Measurements from ENCODE around the gene RAB37. TPM values are rescaled to one million over a fixed set of nuclear protein-coding genes. Genes with fewer than 3 reads are reported as not detected.

Gene RAB37
- total RNA-seq, 4 donors from 2014 or later: 1.2 to 5.1 (median 2.0) TPM

DNA sequence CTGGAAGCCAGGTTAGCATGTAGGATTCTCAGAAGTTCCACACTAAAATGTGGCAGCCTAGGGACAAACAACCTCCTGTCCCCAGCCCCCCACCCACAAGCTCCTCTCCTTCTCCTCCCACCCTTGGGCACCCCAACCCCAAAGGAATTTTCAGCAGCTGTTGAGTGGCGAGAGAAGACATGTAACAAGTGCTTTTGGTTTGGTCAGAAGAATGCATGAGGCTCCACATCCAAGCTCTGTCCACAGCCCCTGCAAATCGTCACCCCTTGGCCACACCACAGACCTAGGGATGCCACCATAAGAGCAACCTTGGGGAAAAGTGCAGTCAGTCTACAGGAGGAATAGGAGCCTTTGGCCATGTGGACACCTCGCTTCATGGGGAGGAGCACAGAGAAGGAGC is 11.9 kb upstream of the RAB37 start:
- Histone ChIP-seq H3K27ac (no peak overlapping the region), H3K27me3 (peaks cover 11% of the 10 kb centered on the region), H3K36me3 (no peaks in the 10 kb centered on the region), H3K9me3 (no peaks in the 10 kb centered on the region), H3K4me1 (no peaks in the 10 kb centered on the region), H3K4me3 (no peak overlapping the region)
- 100% methylated on average over 1 of the region's 3 CpGs; no CpG with 5 or more reads in 1 of the 2 donors for WGBS, 2 donors (ENCODE audit: low coverage in 1 of 2)
- TF ChIP-seq, protein P1, sequence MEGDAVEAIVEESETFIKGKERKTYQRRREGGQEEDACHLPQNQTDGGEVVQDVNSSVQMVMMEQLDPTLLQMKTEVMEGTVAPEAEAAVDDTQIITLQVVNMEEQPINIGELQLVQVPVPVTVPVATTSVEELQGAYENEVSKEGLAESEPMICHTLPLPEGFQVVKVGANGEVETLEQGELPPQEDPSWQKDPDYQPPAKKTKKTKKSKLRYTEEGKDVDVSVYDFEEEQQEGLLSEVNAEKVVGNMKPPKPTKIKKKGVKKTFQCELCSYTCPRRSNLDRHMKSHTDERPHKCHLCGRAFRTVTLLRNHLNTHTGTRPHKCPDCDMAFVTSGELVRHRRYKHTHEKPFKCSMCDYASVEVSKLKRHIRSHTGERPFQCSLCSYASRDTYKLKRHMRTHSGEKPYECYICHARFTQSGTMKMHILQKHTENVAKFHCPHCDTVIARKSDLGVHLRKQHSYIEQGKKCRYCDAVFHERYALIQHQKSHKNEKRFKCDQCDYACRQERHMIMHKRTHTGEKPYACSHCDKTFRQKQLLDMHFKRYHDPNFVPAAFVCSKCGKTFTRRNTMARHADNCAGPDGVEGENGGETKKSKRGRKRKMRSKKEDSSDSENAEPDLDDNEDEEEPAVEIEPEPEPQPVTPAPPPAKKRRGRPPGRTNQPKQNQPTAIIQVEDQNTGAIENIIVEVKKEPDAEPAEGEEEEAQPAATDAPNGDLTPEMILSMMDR (IDR thresholded peaks at IDR 0.05): no peak
- TF ChIP-seq POLR2A (IDR thresholded peaks at IDR 0.05): no peak
- TF ChIP-seq EP300 (IDR thresholded peaks at IDR 0.05): no peak
- no peak for TF ChIP-seq POLR2AphosphoS5 (IDR thresholded peaks at IDR 0.05)
- no peak for ATAC-seq

DNA sequence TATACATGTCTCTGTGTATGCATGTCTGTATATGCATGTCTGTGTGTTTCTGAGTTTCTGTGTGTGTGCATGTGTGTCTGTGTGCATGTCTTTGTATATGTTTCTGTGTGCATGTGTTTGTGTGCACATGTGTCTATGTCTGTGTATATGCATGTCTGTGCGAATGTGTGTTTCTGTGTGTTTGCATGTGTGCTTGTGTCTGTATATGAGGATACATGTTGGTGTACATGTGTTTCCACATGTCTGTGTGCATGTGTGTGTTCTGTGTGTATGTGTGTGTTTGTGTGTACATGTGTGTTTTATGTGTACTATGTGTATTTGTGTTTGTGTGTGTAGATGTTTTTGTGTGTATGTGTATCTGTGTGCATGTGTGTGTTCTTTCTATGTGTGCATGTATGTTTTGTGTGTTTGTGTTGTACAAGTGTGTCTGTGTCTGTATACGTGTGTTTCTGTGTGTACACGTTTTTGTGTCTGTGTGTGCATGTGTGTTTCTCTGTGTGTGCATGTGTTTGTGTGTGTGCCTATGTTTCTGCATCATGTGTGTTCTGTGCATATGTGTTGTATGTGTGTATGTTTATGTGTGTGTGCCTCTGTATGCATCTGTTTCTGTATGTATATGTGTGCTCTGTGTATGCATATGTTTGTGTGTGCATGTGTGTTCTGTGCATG is 8.9 kb upstream of the RAB37 start:
- H3K27ac ChIP-seq: no peak overlapping the region
- no peak overlapping the region for H3K4me3 ChIP-seq
- no peaks in the 10 kb centered on the region for H3K4me1 ChIP-seq
- WGBS, 2 donors (ENCODE audit: low coverage in 1 of 2): 81 to 92% methylated on average over 3 of the region's 3 CpGs
- peaks cover 35% of the 10 kb centered on the region for H3K27me3 ChIP-seq
- no peaks in the 10 kb centered on the region for H3K36me3 ChIP-seq
- no peak for ATAC-seq
- TF ChIP-seq, protein P1 (IDR thresholded peaks at IDR 0.05): no peak
- TF ChIP-seq EP300 (IDR thresholded peaks at IDR 0.05): no peak
- TF ChIP-seq POLR2AphosphoS5 (IDR thresholded peaks at IDR 0.05): no peak
- no peak for TF ChIP-seq POLR2A (IDR thresholded peaks at IDR 0.05)
- no peaks in the 10 kb centered on the region for H3K9me3 ChIP-seq

DNA sequence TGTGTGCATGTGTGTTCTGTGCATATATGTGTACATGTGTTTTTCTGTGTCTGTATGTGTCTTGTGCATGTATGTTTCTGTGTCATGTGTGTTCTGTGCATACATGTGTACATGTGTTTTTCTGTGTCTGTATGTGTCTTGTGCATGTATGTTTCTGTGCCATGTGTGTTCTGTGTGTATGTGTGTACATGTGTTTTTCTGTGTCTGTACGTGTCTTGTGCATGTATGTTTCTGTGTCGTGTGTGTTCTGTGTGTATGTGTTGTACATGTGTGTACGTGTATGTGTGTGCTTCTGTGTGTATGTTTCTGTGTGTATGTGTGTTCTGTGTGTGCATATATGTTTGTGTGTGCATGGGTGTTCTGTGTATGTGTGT is 8.4 kb upstream of the RAB37 start:
- Histone ChIP-seq H3K4me1 (no peaks in the 10 kb centered on the region), H3K36me3 (no peaks in the 10 kb centered on the region), H3K4me3 (no peak overlapping the region), H3K9me3 (no peaks in the 10 kb centered on the region), H3K27me3 (peaks cover 39% of the 10 kb centered on the region), H3K27ac (no peak overlapping the region)
- no peak for TF ChIP-seq EP300 (IDR thresholded peaks at IDR 0.05)
- TF ChIP-seq, protein P1 (IDR thresholded peaks at IDR 0.05): no peak
- no peak for ATAC-seq
- 65 to 86% methylated on average over 3 of the region's 3 CpGs for WGBS, 2 donors (ENCODE audit: low coverage in 1 of 2)

DNA sequence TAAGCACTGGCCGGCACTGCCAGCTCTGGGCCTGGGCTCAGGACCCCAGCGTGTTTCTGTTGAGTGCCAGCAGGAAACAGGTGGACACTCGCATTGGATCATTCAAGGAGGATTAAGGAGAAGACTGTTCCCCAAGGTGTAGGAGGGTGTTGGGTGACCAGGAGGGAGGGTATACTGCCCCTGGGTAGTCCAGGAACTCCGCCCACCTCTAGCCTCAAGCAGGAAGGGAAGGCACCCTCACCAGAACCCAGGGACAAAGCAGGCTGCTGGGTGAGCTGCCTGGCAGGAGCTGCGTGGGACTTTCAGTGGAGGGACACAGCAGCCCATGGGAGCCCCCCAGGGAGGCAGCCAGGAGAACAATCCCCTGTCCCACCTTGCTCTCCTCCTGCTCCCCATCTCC is 7.7 kb upstream of the RAB37 start:
- no peaks in the 10 kb centered on the region for H3K9me3 ChIP-seq
- TF ChIP-seq, protein P1 (IDR thresholded peaks at IDR 0.05): no peak
- no peak for TF ChIP-seq EP300 (IDR thresholded peaks at IDR 0.05)
- TF ChIP-seq POLR2A (IDR thresholded peaks at IDR 0.05): no peak
- TF ChIP-seq POLR2AphosphoS5 (IDR thresholded peaks at IDR 0.05): no peak
- no peak overlapping the region for H3K27ac ChIP-seq
- no peaks in the 10 kb centered on the region for H3K36me3 ChIP-seq
- H3K4me1 ChIP-seq: no peaks in the 10 kb centered on the region
- no peak overlapping the region for H3K4me3 ChIP-seq
- WGBS, 2 donors (ENCODE audit: low coverage in 1 of 2): 80 to 100% methylated on average over 1 of the region's 5 CpGs
- peaks cover 46% of the 10 kb centered on the region for H3K27me3 ChIP-seq
- ATAC-seq: no peak

DNA sequence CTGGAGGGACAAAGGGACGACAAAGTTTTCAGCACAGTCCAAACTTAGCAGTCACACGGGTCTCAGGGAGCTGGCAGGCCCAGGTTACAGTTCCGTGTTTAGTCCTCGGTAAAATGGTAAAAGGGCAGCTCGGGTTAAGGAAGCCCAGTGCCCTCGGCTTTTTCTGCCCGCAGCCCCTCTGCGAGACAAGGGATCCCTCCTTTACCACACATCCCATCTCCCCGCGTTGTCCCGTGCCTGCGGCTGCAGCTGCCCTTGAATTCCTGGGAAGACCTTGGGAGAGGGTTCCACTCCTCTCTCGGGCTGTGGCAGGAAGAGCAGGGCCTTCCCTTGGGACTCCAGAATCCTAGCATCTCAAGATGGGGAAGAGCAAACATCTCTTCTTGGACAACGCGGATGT is 7.2 kb upstream of the RAB37 start:
- Histone ChIP-seq H3K36me3 (no peaks in the 10 kb centered on the region), H3K27ac (no peak overlapping the region), H3K4me3 (no peak overlapping the region), H3K4me1 (no peaks in the 10 kb centered on the region), H3K9me3 (no peaks in the 10 kb centered on the region), H3K27me3 (peaks cover 49% of the 10 kb centered on the region)
- no peak for ATAC-seq
- TF ChIP-seq EP300 (IDR thresholded peaks at IDR 0.05): no peak
- 90% methylated on average over 2 of the region's 15 CpGs; no CpG with 5 or more reads in 1 of the 2 donors for WGBS, 2 donors (ENCODE audit: low coverage in 1 of 2)
